Thyroid gland (tissue), 4 donors: ENCODE data around the gene FNDC4. TPM values are rescaled to one million over a fixed set of nuclear protein-coding genes. Genes with fewer than 3 reads are reported as not detected.

Experiments
- DNase-seq, 2 donors: peaks; one replicate each; pipeline ENCODE4 v3.0.0-alpha.2; 2019
- H3K27ac ChIP-seq, 3 donors: fragments of 200-600 bp; sonication (generic); 1 replicate in 2 of 3; 2 replicates in 1 of 3; pipeline ENCODE4 v1.5.1; 2016 to 2019; ENCODE audit warnings: mild to moderate bottlenecking in 1 of 3, moderate library complexity in 1 of 3
- H3K27me3 ChIP-seq: fragments of 200-600 bp; sonication (generic); one replicate; pipeline ENCODE4 v1.5.1; 2019
- H3K36me3 ChIP-seq, 2 donors: fragments of 200-600 bp; sonication (generic); one replicate each; pipeline ENCODE4 v1.5.1; 2016 to 2019
- H3K4me1 ChIP-seq, 2 donors: fragments of 200-600 bp; sonication (generic); one replicate each; pipeline ENCODE4 v1.5.1; 2017 to 2019
- H3K4me3 ChIP-seq, 3 donors: fragments of 200-600 bp; sonication (generic); replicated peaks in 1 of 3; 1 replicate in 2 of 3; 2 replicates in 1 of 3; pipeline ENCODE4 v1.5.1; 2016; ENCODE audit warnings: mild to moderate bottlenecking in 1 of 3
- H3K9me3 ChIP-seq: fragments of 200-600 bp; sonication (generic); one replicate; pipeline ENCODE4 v1.5.1; 2017
- CTCF ChIP-seq, 6 experiments: fragments of 200-600 bp in 3 of 6; fragments of 450-650 bp in 3 of 6; sonication (generic) in 3 of 6; IDR thresholded peaks; one replicate each; pipeline ENCODE4 v1.5.1; 2016 to 2019; ENCODE audit warnings: antibody characterized with exemption in 6 of 6, mild to moderate bottlenecking in 2 of 6, inconsistent platforms in 1 of 6, moderate library complexity in 1 of 6
- POLR2A ChIP-seq, 2 donors: fragments of 450-650 bp; IDR thresholded peaks; one replicate each; pipeline ENCODE4 v1.6.1; 2017; ENCODE audit warnings: antibody characterized with exemption in 2 of 2, mild to moderate bottlenecking in 2 of 2, moderate library complexity in 1 of 2
- WGBS, 2 donors: methylation state at CpG; one replicate each; pipeline ENCODE4 v1.1.5; 2017; 5-methylcytosine and 5-hydroxymethylcytosine counted together
- intact Hi-C: fragments of 100-400 bp; cut with DNase I; formaldehyde crosslinking; loops from one replicate; pipeline ENCODE4 v1.15.1; 2023
- total RNA-seq, 4 donors: library from RNA; depleted of rRNA; stranded (reverse); fragments of >200 nt; gene quantifications; one replicate each; pipeline ENCODE4 v1.2.3, GENCODE V29; 2016

FNDC4 gene
- total RNA-seq, 4 donors from 2014 or later: 4.0 to 17.7 (median 7.1) TPM

GRCh38 chr2:27531983-27532382 lies 37.0 kb upstream of the FNDC4 start:
- Histone ChIP-seq H3K27ac (no peak overlapping the region), H3K4me1 (no peaks in the 10 kb centered on the region), H3K36me3 (no peaks in the 10 kb centered on the region), H3K9me3 (no peaks in the 10 kb centered on the region), H3K4me3 (no peak overlapping the region), H3K27me3 (no peaks in the 10 kb centered on the region)
- TF ChIP-seq POLR2A (IDR thresholded peaks at IDR 0.05): no peak
- no peak for TF ChIP-seq CTCF (IDR thresholded peaks at IDR 0.05)
- intact Hi-C loops: no loop called here
- WGBS, 2 donors: 84 to 90% methylated on average over 2 of the region's 2 CpGs
- no peak for DNase-seq

GRCh38 chr2:27527182-27527581 lies 32.2 kb upstream of the FNDC4 start:
- intact Hi-C loops: no loop called here
- 81 to 83% methylated on average over 3 of the region's 3 CpGs for WGBS, 2 donors
- Histone ChIP-seq H3K9me3 (no peaks in the 10 kb centered on the region), H3K36me3 (no peaks in the 10 kb centered on the region), H3K27me3 (no peaks in the 10 kb centered on the region), H3K4me1 (no peaks in the 10 kb centered on the region), H3K4me3 (no peak overlapping the region), H3K27ac (no peak overlapping the region)
- TF ChIP-seq CTCF (IDR thresholded peaks at IDR 0.05) (no peak), POLR2A (IDR thresholded peaks at IDR 0.05) (no peak)
- no peak for DNase-seq

GRCh38 chr2:27522400-27522945 lies 27.5 kb upstream of the FNDC4 start:
- DNase-seq: no peak
- 88 to 95% methylated on average over 7 of the region's 7 CpGs for WGBS, 2 donors
- H3K27ac ChIP-seq: no peak overlapping the region

GRCh38 chr2:27520316-27520715 lies 25.3 kb upstream of the FNDC4 start:
- no peak overlapping the region for H3K4me3 ChIP-seq
- no peaks in the 10 kb centered on the region for H3K4me1 ChIP-seq
- H3K27ac ChIP-seq: no peak overlapping the region
- intact Hi-C loops: no loop called here
- peak; percentile 41 to 52 for DNase-seq
- no peaks in the 10 kb centered on the region for H3K9me3 ChIP-seq
- WGBS, 2 donors: 63 to 69% methylated on average over 2 of the region's 2 CpGs
- no peaks in the 10 kb centered on the region for H3K36me3 ChIP-seq
- TF ChIP-seq CTCF (IDR thresholded peaks at IDR 0.05): no peak
- no peak for TF ChIP-seq POLR2A (IDR thresholded peaks at IDR 0.05)
- no peaks in the 10 kb centered on the region for H3K27me3 ChIP-seq

More at GRCh38 chr2:27522400-27522945, 27.5 kb upstream of the FNDC4 start:
- H3K9me3 ChIP-seq: no peaks in the 10 kb centered on the region
- H3K36me3 ChIP-seq: no peaks in the 10 kb centered on the region
- H3K4me3 ChIP-seq: no peak overlapping the region
- TF ChIP-seq CTCF (IDR thresholded peaks at IDR 0.05) (no peak), POLR2A (IDR thresholded peaks at IDR 0.05) (no peak)
- no peaks in the 10 kb centered on the region for H3K27me3 ChIP-seq
- intact Hi-C loops: no loop called here
- no peaks in the 10 kb centered on the region for H3K4me1 ChIP-seq

GRCh38 chr2:27518782-27519113 lies 23.7 kb upstream of the FNDC4 start:
- Histone ChIP-seq H3K36me3 (no peaks in the 10 kb centered on the region), H3K9me3 (no peaks in the 10 kb centered on the region), H3K27me3 (no peaks in the 10 kb centered on the region), H3K4me1 (no peaks in the 10 kb centered on the region), H3K27ac (no peak overlapping the region), H3K4me3 (no peak overlapping the region)
- intact Hi-C loops: no loop called here
- no peak for TF ChIP-seq POLR2A (IDR thresholded peaks at IDR 0.05)
- no peak for TF ChIP-seq CTCF (IDR thresholded peaks at IDR 0.05)
- no peak for DNase-seq
- 75 to 94% methylated on average over 4 of the region's 4 CpGs for WGBS, 2 donors
